Endometrium (tissue), 2 donors: Measurements from ENCODE around the gene ABCA2.

Source experiments
- FAIRE-seq: peaks from 2 replicates; lab custom pipeline; 2012; peaks lifted over from hg19 to GRCh38; lab: Jason Lieb, UNC
- donor health status: control.
- donor health status: control.

ABCA2 gene

GRCh38 chr9:137030538-137031527 lies 2.8 kb upstream of the ABCA2 start:
- no peak for FAIRE-seq

- FAIRE-seq: no peak
These were observed 2.0 kb upstream of the ABCA2 start for GRCh38 chr9:137030006-137030405.

GRCh38 chr9:137029058-137029936 lies 1.3 kb upstream of the ABCA2 start:
- FAIRE-seq: no peak

GRCh38 chr9:137028263-137029057 lies 423 bp upstream of the ABCA2 start:
- FAIRE-seq: no peak

GRCh38 chr9:137026828-137027227 lies 1.2 kb downstream of the ABCA2 start:
- no peak for FAIRE-seq

GRCh38 chr9:137026384-137026783 lies 1.7 kb downstream of the ABCA2 start:
- no peak for FAIRE-seq

GRCh38 chr9:137025517-137025966 lies 2.5 kb downstream of the ABCA2 start:
- FAIRE-seq: no peak

GRCh38 chr9:137023583-137023991 lies 4.5 kb downstream of the ABCA2 start:
- FAIRE-seq: no peak

- no peak for FAIRE-seq
These were observed 4.9 kb downstream of the ABCA2 start for GRCh38 chr9:137023157-137023556.

GRCh38 chr9:137022662-137023008 lies 5.4 kb downstream of the ABCA2 start:
- FAIRE-seq: no peak

- FAIRE-seq: no peak
These were observed 5.9 kb downstream of the ABCA2 start for GRCh38 chr9:137021979-137022661.

- no peak for FAIRE-seq
These were observed 6.5 kb downstream of the ABCA2 start for GRCh38 chr9:137021568-137021978.

GRCh38 chr9:137020771-137021567 lies 7.1 kb downstream of the ABCA2 start:
- no peak for FAIRE-seq

- no peak for FAIRE-seq
These were observed 8.0 kb downstream of the ABCA2 start for GRCh38 chr9:137019891-137020683.

- FAIRE-seq: no peak
These were observed 9.1 kb downstream of the ABCA2 start for GRCh38 chr9:137018761-137019559.

- FAIRE-seq: no peak
These were observed 10.1 kb downstream of the ABCA2 start for GRCh38 chr9:137017791-137018497.

- no peak for FAIRE-seq
These were observed 11.0 kb downstream of the ABCA2 start for GRCh38 chr9:137017071-137017470.

GRCh38 chr9:137016436-137016835 lies 11.6 kb downstream of the ABCA2 start:
- no peak for FAIRE-seq
